HEK293 (cell line): ENCODE data around the gene SENP2.
"Not testable (repeated sequence)": the region's sequence is repeated elsewhere in the genome, so short reads cannot be mapped to it uniquely, and the experiment has no call there.

Experiments
- CTCF ChIA-PET: fragments of 350-600 bp; formaldehyde crosslinking; extraction: SDS; loops from one replicate; lab custom pipeline; 2021; ENCODE audit warnings: antibody characterized with exemption; lab: Yijun Ruan, JAX
- POLR2A ChIA-PET: fragments of 300-600 bp; formaldehyde crosslinking; extraction: SDS; loops from one replicate; lab custom pipeline; 2020; ENCODE audit warnings: antibody characterized with exemption, inconsistent platforms; lab: Yijun Ruan, JAX
- H3K27ac ChIP-seq: fragments of 200-500 bp; sonication (Bioruptor generic); 2 replicates; pipeline ENCODE4 v1.5.1; 2014; ENCODE audit warnings: low read depth, low read length, control low read depth, inconsistent platforms; ENCODE audit errors: extremely low read depth
- H3K36me3 ChIP-seq, 2 experiments: fragments of 200-500 bp in 1 of 2; sonication (Bioruptor generic) in 1 of 2; 1 replicate in 1 of 2; 2 replicates in 1 of 2; pipeline ENCODE4 v1.5.1; 2014 to 2017; ENCODE audit warnings: inconsistent platforms in 2 of 2, low read length in 2 of 2; ENCODE audit not compliant: control insufficient read depth in 2 of 2, insufficient read depth in 1 of 2
- H3K4me1 ChIP-seq: fragments of 200-500 bp; sonication (Bioruptor generic); 2 replicates; pipeline ENCODE4 v1.5.1; 2014; ENCODE audit warnings: mild to moderate bottlenecking, low read length, inconsistent platforms; ENCODE audit not compliant: control insufficient read depth, insufficient read depth
- H3K4me3 ChIP-seq: 2 replicates; pipeline ENCODE4 v1.5.1; 2011; ENCODE audit warnings: low read depth, mild to moderate bottlenecking, control low read depth, low read length, moderate library complexity
- H3K9me3 ChIP-seq: fragments of 200-500 bp; sonication (Bioruptor generic); 2 replicates; pipeline ENCODE4 v1.5.1; 2014; ENCODE audit warnings: low read depth, low read length, inconsistent platforms; ENCODE audit not compliant: control insufficient read depth, insufficient read depth
- HOXA7 ChIP-seq: sonication (generic); formaldehyde crosslinking; IDR thresholded peaks from 2 replicates; pipeline ENCODE4 v1.8.1; 2022; ENCODE audit warnings: missing genetic modification reagents, borderline replicate concordance
- HOXD13 ChIP-seq: sonication (generic); formaldehyde crosslinking; IDR thresholded peaks from 2 replicates; pipeline ENCODE4 v1.8.0; 2022; ENCODE audit warnings: missing genetic modification reagents, borderline replicate concordance
- KLF9 ChIP-seq: fragments of 450-650 bp; formaldehyde crosslinking; IDR thresholded peaks from 2 replicates; pipeline ENCODE4 v1.5.1; 2016; ENCODE audit warnings: missing biosample characterization, missing genetic modification characterization, low read depth
- MZF1 ChIP-seq: fragments of 450-650 bp; formaldehyde crosslinking; IDR thresholded peaks from 2 replicates; pipeline ENCODE4 v1.5.1; 2017; ENCODE audit warnings: missing biosample characterization, missing genetic modification characterization, borderline replicate concordance
- YY1 ChIP-seq: fragments of 450-650 bp; formaldehyde crosslinking; IDR thresholded peaks from 2 replicates; pipeline ENCODE4 v1.5.1; 2018; ENCODE audit warnings: missing biosample characterization, missing genetic modification characterization
- ZEB2 ChIP-seq: fragments of 450-650 bp; formaldehyde crosslinking; IDR thresholded peaks from 2 replicates; pipeline ENCODE4 v1.5.1; 2016; ENCODE audit warnings: missing biosample characterization, missing genetic modification characterization
- ZFHX2 ChIP-seq: fragments of 450-650 bp; formaldehyde crosslinking; conservative IDR thresholded peaks from 2 replicates; pipeline ENCODE4 v1.5.1; 2016; ENCODE audit warnings: missing biosample characterization, missing genetic modification characterization
- ZFP37 ChIP-seq: fragments of 450-650 bp; formaldehyde crosslinking; IDR thresholded peaks from 2 replicates; pipeline ENCODE4 v1.5.1; 2016; ENCODE audit warnings: missing biosample characterization, missing genetic modification characterization
- ZNF2 ChIP-seq: fragments of 450-650 bp; formaldehyde crosslinking; IDR thresholded peaks from 2 replicates; pipeline ENCODE4 v1.5.1; 2016; ENCODE audit warnings: missing biosample characterization, missing genetic modification characterization
- ZNF221 ChIP-seq: fragments of 450-650 bp; formaldehyde crosslinking; IDR thresholded peaks from 2 replicates; pipeline ENCODE4 v1.5.1; 2017; ENCODE audit warnings: missing biosample characterization, missing genetic modification characterization, borderline replicate concordance
- ZNF274 ChIP-seq, 2 experiments: fragments of 200-500 bp in 1 of 2; fragments of 450-650 bp in 1 of 2; sonication (Bioruptor generic) in 1 of 2; formaldehyde crosslinking in 1 of 2; IDR thresholded peaks; 2 replicates each; pipeline versions ENCODE4 v1.5.1 to v1.6.1; 2014 to 2016; ENCODE audit warnings: borderline replicate concordance in 1 of 2, inconsistent platforms in 1 of 2, low read length in 1 of 2, missing biosample characterization in 1 of 2, missing genetic modification characterization in 1 of 2
- ZNF560 ChIP-seq: fragments of 450-650 bp; formaldehyde crosslinking; IDR thresholded peaks from 2 replicates; pipeline ENCODE4 v1.5.1; 2017; ENCODE audit warnings: missing biosample characterization, missing genetic modification characterization, borderline replicate concordance
- ZNF596 ChIP-seq: fragments of 450-650 bp; IDR thresholded peaks from 2 replicates; pipeline ENCODE4 v1.5.0; 2018; ENCODE audit warnings: missing biosample characterization, mild to moderate bottlenecking, missing genetic modification characterization, moderate library complexity
- ZNF654 ChIP-seq: fragments of 450-650 bp; formaldehyde crosslinking; IDR thresholded peaks from 2 replicates; pipeline ENCODE4 v1.5.1; 2016; ENCODE audit warnings: low read depth, missing biosample characterization, missing genetic modification characterization
- ZNF707 ChIP-seq: fragments of 450-650 bp; formaldehyde crosslinking; IDR thresholded peaks from 2 replicates; pipeline ENCODE4 v1.5.1; 2016; ENCODE audit warnings: missing biosample characterization, missing genetic modification characterization
- ZSCAN16 ChIP-seq: fragments of 450-650 bp; formaldehyde crosslinking; IDR thresholded peaks from 2 replicates; pipeline ENCODE4 v1.5.1; 2016; ENCODE audit warnings: missing biosample characterization, missing genetic modification characterization
- TF ChIP-seq, protein P1 (sequence below): fragments of 450-650 bp; formaldehyde crosslinking; IDR thresholded peaks from 2 replicates; pipeline ENCODE4 v1.5.1; 2016; ENCODE audit warnings: missing biosample characterization, missing genetic modification characterization
- TF ChIP-seq, protein P2 (sequence below): fragments of 450-650 bp; formaldehyde crosslinking; IDR thresholded peaks from 2 replicates; pipeline ENCODE4 v1.5.1; 2017; ENCODE audit warnings: missing biosample characterization, missing genetic modification characterization
- TF ChIP-seq, protein P3 (sequence below): fragments of 450-650 bp; formaldehyde crosslinking; IDR thresholded peaks from 2 replicates; pipeline ENCODE4 v1.5.1; 2016; ENCODE audit warnings: missing biosample characterization, missing genetic modification characterization

SENP2 gene

DNA sequence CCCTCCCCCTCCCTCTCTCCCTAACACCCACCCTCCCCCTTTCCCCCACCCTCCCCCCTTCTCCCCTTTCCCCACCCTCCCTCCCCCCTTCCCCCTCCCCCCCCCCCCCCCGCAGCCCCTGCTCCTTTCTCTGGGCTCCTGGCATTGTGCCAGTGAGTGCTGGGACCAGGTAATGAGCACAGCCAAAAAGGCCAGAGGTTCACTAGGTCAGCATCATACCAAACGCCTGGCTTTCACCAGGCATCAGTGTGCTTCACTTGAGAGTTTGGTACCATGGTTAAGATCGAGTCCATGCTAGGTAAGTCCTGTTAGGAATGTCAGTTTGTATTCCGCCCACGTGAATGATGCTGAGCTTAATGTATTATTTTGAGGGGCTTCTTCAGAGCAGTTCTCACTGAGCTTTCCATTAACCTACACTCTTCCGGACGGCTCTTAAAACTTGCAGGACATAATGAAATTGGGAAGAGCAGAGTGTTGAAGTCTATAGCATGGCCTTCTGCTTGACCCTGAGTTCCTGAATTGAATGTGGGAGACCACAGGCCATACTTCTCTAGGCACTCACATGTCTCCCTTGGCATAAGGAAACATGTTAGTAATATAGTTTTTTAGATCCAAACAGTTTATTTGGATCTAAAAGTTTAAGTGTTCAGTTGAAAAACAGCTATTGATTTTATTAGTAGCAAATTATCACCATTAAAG is 45.6 kb downstream of the SENP2 start:
- H3K4me1 ChIP-seq = no peaks in the 10 kb centered on the region
- ChIA-PET POLR2A (interaction anchor here (0.7 kb wide), 1 partner anchor 28 kb away, joined by 6 read pairs; no protein-coding TSS in a partner anchor), CTCF (no interaction called here)
- no peaks in the 10 kb centered on the region for H3K9me3 ChIP-seq
- no peak overlapping the region for H3K4me3 ChIP-seq
- peaks cover 0 to 38% of the 10 kb centered on the region in 2 experiments; a peak in 2 of 3 replicates for H3K36me3 ChIP-seq
- no peak overlapping the region for H3K27ac ChIP-seq
- no peak for TF ChIP-seq ZNF274 (IDR thresholded peaks at IDR 0.05; ENCODE audit: low read length)
- TF ChIP-seq ZNF274 (tag by site-specific recombination; IDR thresholded peaks at IDR 0.05; ENCODE audit: borderline replicate concordance) = no peak
- TF ChIP-seq, protein P1, sequence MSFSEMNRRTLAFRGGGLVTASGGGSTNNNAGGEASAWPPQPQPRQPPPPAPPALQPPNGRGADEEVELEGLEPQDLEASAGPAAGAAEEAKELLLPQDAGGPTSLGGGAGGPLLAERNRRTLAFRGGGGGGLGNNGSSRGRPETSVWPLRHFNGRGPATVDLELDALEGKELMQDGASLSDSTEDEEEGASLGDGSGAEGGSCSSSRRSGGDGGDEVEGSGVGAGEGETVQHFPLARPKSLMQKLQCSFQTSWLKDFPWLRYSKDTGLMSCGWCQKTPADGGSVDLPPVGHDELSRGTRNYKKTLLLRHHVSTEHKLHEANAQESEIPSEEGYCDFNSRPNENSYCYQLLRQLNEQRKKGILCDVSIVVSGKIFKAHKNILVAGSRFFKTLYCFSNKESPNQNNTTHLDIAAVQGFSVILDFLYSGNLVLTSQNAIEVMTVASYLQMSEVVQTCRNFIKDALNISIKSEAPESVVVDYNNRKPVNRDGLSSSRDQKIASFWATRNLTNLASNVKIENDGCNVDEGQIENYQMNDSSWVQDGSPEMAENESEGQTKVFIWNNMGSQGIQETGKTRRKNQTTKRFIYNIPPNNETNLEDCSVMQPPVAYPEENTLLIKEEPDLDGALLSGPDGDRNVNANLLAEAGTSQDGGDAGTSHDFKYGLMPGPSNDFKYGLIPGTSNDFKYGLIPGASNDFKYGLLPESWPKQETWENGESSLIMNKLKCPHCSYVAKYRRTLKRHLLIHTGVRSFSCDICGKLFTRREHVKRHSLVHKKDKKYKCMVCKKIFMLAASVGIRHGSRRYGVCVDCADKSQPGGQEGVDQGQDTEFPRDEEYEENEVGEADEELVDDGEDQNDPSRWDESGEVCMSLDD (tag by site-specific recombination) = no peak
- TF ChIP-seq ZNF596 (tag by site-specific recombination) = no peak
- no peak for TF ChIP-seq HOXA7 (CRISPR knock-in tag)
- TF ChIP-seq ZFP37 (tag by site-specific recombination) = no peak
- TF ChIP-seq ZEB2 (tag by site-specific recombination) = no peak
- TF ChIP-seq KLF9 (tag by site-specific recombination) = no peak
- TF ChIP-seq ZSCAN16 (tag by site-specific recombination) = no peak
- TF ChIP-seq HOXD13 (CRISPR knock-in tag) = no peak
- no peak for TF ChIP-seq ZNF707 (tag by site-specific recombination)
- TF ChIP-seq, protein P2, sequence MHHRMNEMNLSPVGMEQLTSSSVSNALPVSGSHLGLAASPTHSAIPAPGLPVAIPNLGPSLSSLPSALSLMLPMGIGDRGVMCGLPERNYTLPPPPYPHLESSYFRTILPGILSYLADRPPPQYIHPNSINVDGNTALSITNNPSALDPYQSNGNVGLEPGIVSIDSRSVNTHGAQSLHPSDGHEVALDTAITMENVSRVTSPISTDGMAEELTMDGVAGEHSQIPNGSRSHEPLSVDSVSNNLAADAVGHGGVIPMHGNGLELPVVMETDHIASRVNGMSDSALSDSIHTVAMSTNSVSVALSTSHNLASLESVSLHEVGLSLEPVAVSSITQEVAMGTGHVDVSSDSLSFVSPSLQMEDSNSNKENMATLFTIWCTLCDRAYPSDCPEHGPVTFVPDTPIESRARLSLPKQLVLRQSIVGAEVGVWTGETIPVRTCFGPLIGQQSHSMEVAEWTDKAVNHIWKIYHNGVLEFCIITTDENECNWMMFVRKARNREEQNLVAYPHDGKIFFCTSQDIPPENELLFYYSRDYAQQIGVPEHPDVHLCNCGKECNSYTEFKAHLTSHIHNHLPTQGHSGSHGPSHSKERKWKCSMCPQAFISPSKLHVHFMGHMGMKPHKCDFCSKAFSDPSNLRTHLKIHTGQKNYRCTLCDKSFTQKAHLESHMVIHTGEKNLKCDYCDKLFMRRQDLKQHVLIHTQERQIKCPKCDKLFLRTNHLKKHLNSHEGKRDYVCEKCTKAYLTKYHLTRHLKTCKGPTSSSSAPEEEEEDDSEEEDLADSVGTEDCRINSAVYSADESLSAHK = no peak

DNA sequence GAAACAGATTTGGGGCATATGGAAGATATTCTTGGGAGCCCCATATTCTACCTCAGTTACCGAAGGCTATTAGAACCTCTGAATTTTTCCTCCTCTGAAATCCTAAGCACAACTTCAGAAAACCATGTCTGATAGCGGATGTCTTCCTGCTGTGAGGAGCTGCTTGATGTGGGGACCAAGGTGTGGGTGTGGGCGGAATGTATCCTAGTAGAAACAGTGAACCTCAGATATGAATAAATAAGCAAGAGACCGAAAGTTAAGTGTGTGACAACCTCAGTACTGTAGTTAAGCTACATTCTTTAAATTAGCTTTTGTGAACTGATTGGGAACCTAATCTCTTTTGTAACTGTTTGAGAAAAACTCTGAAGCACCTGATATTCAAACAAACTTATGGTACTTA is 46.9 kb downstream of the SENP2 start:
- CTCF ChIA-PET = interaction anchor here (0.5 to 1.2 kb wide), 2 partner anchors 14 to 28 kb away, joined by 3 read pairs; no protein-coding TSS in a partner anchor
- no peak for TF ChIP-seq ZNF560
- TF ChIP-seq ZFHX2 (tag by site-specific recombination) = peak; percentile 35; the same call in 1 of the 2 replicates
- TF ChIP-seq, all 188 proteins: peak for 1
- Histone ChIP-seq H3K9me3 (no peaks in the 10 kb centered on the region), H3K4me3 (no peak overlapping the region), H3K4me1 (no peaks in the 10 kb centered on the region), H3K36me3 (peaks cover 0 to 28% of the 10 kb centered on the region in 2 experiments; a peak in 1 of 3 replicates), H3K27ac (no peak overlapping the region)
- POLR2A ChIA-PET = interaction anchor here (0.5 kb wide), 1 partner anchor 12 kb away, joined by 3 read pairs; no protein-coding TSS in a partner anchor

DNA sequence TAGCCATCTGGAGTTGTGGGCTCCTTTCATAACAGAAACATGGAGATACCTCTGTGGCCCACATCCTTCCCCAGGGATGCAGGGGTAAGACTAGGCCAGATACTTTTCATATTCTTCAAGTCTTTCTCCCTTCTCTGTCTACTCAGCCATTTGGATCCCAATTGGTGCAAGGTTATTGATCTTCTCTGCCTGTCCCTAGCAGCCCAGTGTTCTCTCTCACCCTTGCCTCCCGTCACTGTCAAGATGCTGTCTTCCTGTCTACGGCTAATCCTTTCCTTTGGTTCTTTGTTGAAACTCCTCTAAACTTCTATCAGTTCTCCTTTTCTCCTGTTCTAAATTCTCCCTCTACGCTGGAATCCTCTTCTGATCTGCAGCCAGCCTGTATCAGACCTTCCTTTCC is 51.3 kb downstream of the SENP2 start:
- Histone ChIP-seq H3K36me3 (peaks cover 0 to 5% of the 10 kb centered on the region in 2 experiments; a peak in 1 of 3 replicates), H3K27ac (no peak overlapping the region), H3K4me3 (no peak overlapping the region), H3K9me3 (no peaks in the 10 kb centered on the region), H3K4me1 (no peaks in the 10 kb centered on the region)
- CTCF ChIA-PET = no interaction called here
- POLR2A ChIA-PET = no interaction called here
- no peak for TF ChIP-seq YY1 (tag by site-specific recombination)
- TF ChIP-seq, protein P3, sequence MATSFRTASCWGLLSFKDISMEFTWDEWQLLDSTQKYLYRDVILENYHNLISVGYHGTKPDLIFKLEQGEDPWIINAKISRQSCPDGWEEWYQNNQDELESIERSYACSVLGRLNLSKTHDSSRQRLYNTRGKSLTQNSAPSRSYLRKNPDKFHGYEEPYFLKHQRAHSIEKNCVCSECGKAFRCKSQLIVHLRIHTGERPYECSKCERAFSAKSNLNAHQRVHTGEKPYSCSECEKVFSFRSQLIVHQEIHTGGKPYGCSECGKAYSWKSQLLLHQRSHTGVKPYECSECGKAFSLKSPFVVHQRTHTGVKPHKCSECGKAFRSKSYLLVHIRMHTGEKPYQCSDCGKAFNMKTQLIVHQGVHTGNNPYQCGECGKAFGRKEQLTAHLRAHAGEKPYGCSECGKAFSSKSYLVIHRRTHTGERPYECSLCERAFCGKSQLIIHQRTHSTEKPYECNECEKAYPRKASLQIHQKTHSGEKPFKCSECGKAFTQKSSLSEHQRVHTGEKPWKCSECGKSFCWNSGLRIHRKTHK (tag by site-specific recombination) = no peak
- TF ChIP-seq ZNF654 (tag by site-specific recombination) = no peak
- TF ChIP-seq MZF1 = no peak
- TF ChIP-seq ZNF2 (tag by site-specific recombination) = no peak
- no peak for TF ChIP-seq ZNF221 (tag by site-specific recombination)

DNA sequence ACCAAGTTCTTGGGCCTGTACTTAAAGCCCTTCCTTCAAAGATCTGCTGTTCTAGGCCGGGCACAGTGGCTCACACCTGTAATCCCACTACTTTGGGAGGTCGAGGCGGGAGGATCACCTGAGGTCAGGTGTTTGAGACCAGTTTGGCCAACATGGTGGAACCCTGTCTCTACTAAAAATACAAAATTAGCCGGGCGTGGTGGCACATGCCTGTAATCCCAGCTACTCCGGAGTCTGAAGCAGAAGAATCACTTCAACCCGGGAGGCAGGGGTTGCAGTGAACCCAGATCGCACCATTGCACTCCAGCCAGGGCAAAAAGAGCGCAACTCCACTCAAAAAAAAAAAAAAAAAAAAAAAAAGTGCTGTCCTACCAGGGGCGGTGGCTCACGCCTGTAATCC is 52.6 kb downstream of the SENP2 start:
- H3K4me1 ChIP-seq, H3K9me3 ChIP-seq, H3K36me3 ChIP-seq, H3K27ac ChIP-seq, CTCF ChIA-PET, H3K4me3 ChIP-seq, POLR2A ChIA-PET: not testable (repeated sequence)
